Posterior cingulate gyrus (tissue), 11 donors: Measurements from ENCODE around the gene SHROOM4.

ENCODE experiments used
- DNase-seq, 10 donors: peaks; one replicate each; pipeline versions ENCODE4 v3.0.0 to v3.0.0-alpha.2; 2020 to 2021; ENCODE audit warnings: mixed read lengths in 3 of 10
- intact Hi-C: fragments of 100-400 bp; cut with DNase I; formaldehyde crosslinking; loops from one replicate; pipeline ENCODE4 v1.15.1; 2023

SHROOM4 gene

GRCh38 chrX:50780144-50780543 lies 33.9 kb downstream of the SHROOM4 start:
- DNase-seq: no peak
- intact Hi-C loops: no loop called here

- intact Hi-C loops: no loop called here
Observed at GRCh38 chrX:50779694-50780093, 34.3 kb downstream of the SHROOM4 start.

GRCh38 chrX:50778272-50778671 lies 35.7 kb downstream of the SHROOM4 start:
- DNase-seq: no peak
- intact Hi-C loops: no loop called here

More at GRCh38 chrX:50779694-50780093, 34.3 kb downstream of the SHROOM4 start:
- no peak for DNase-seq

- no peak for DNase-seq
- intact Hi-C loops: no loop called here
Observed at GRCh38 chrX:50776248-50776647, 37.7 kb downstream of the SHROOM4 start.

GRCh38 chrX:50771382-50771781 lies 42.6 kb downstream of the SHROOM4 start:
- no peak for DNase-seq
- intact Hi-C loops: no loop called here

- intact Hi-C loops: no loop called here
- no peak for DNase-seq
Observed at GRCh38 chrX:50770702-50771101, 43.3 kb downstream of the SHROOM4 start.

- peak in 8 of 10 donors; percentile 11 to 84 (median 35) for DNase-seq
- intact Hi-C loops: loop anchor here (10.0 kb wide), 1 partner anchor 45 kb away; the partner anchor contains the start of gene SHROOM4
Observed at GRCh38 chrX:50769389-50770063, 44.5 kb downstream of the SHROOM4 start.

DNA sequence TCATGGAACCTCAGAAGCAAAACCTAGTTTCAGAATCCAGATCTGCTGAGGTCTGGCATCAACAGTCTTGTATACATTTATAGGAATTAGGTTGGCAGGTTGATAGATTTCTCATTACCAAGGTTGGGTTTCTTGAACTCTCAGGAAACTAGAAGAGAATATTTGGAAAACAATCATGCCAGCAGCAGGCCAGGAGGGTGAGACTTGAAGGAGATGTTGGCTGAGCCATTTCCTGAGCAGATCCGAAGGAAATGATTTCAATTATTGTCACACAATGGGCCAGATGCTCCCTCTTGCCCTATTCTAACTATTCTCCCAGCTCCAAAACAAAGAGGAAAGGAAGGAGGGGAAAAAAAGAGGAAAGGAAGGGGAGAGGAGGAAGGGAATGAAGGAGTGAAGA lies 45.2 kb downstream of the SHROOM4 start:
- no peak for DNase-seq
- intact Hi-C loops: loop anchor here (10.0 kb wide), 1 partner anchor 46 kb away; the partner anchor contains the start of gene SHROOM4

GRCh38 chrX:50765986-50766385 lies 48.0 kb downstream of the SHROOM4 start:
- intact Hi-C loops: loop anchor here (10.0 kb wide), 1 partner anchor 49 kb away; the partner anchor contains the start of gene SHROOM4

GRCh38 chrX:50762578-50762977 lies 51.4 kb downstream of the SHROOM4 start:
- intact Hi-C loops: loop anchor here (10.0 kb wide), 1 partner anchor 52 kb away; the partner anchor contains the start of gene SHROOM4
- DNase-seq: no peak

More at GRCh38 chrX:50765986-50766385, 48.0 kb downstream of the SHROOM4 start:
- DNase-seq: no peak

GRCh38 chrX:50756276-50756675 lies 57.7 kb downstream of the SHROOM4 start:
- intact Hi-C loops: no loop called here

GRCh38 chrX:50751091-50751490 lies 62.9 kb downstream of the SHROOM4 start:
- intact Hi-C loops: no loop called here
- no peak for DNase-seq

More at GRCh38 chrX:50756276-50756675, 57.7 kb downstream of the SHROOM4 start:
- no peak for DNase-seq

DNA sequence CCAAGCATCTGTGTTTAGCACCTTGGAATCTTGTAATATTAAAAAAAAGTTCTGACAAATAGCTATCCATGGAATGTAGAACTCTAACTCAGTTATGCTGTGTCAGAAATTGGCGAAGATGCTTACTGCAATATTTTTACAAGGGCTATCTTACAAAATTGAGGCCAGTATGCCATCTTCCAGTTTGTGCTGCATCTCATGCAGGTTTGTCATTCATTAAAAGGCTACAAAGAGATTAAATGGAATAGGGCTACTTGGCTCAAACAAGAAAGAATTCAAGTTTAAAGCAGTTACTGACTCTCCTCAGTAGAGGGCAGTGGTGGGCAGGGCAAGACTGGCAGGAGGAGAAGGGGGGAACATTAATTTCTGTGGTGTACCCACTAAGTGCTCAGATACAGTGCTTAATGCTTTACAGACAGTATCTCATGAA lies 66.5 kb downstream of the SHROOM4 start:
- intact Hi-C loops: no loop called here
- DNase-seq: peak in 2 of 10 donors; percentile 21 to 32

- intact Hi-C loops: no loop called here
- DNase-seq: no peak
Observed at GRCh38 chrX:50736656-50737055, 77.3 kb downstream of the SHROOM4 start.

DNA sequence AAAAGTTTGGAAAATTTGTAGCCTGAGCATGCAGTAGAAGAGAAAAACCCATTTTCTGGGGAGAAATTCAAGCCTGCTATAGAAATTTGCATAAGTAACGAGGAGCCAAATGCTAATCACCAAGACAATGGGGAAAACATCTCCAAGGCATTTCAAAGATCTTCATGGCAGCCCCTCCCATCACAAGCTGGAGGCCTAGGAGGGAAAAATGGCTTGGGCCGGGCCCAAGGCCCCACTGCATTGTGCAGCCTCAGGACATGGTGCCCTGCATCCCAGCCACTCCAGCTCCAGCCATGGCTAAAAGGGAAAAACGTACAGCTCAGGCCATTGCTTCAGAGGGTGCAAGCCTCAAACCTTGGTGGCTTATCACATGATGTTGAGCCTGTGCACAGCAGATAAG lies 87.7 kb downstream of the SHROOM4 start:
- no peak for DNase-seq
- intact Hi-C loops: no loop called here

DNA sequence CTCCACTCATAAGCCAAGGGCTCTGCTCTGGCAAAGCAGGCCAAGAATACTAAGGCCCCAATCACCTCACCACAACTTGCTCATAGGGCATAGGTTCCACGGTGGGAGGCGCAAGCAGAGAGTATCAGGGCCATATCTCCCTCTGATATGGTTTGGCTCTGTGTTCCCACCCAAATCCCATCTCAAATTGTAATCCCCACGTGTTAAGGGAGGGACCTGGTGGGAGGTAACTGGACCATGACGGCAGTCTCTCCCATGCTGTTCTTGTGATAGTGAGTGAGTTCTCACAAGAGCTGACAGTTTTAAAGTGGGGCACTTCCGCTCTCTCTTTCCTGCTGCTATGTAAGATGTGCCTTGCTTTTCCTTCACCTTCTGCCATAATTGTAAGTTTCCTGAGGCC lies 88.7 kb downstream of the SHROOM4 start:
- intact Hi-C loops: no loop called here
- DNase-seq: no peak

GRCh38 chrX:50723006-50723405 lies 91.0 kb downstream of the SHROOM4 start:
- DNase-seq: no peak
- intact Hi-C loops: no loop called here

GRCh38 chrX:50721764-50722521 lies 92.1 kb downstream of the SHROOM4 start:
- no peak for DNase-seq
- intact Hi-C loops: no loop called here

DNA sequence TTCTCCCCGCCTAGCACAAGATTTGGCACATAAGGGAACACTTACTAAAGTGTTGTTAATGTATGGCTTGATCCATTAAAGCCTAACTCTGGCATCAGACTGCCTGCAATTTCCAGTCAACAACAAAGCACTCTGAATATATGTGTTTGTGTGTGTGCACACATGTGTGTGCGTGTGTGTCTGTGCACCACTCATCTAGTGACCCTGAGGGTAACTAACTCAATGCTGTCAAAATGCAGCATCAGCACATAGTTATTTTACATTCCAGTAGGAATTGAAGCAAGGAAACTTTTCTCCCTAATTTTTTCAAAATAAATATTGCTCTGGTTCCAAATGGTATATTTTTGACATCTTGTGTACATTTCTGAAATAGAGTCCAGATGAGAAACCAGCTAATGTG lies 94.4 kb downstream of the SHROOM4 start:
- no peak for DNase-seq

DNA sequence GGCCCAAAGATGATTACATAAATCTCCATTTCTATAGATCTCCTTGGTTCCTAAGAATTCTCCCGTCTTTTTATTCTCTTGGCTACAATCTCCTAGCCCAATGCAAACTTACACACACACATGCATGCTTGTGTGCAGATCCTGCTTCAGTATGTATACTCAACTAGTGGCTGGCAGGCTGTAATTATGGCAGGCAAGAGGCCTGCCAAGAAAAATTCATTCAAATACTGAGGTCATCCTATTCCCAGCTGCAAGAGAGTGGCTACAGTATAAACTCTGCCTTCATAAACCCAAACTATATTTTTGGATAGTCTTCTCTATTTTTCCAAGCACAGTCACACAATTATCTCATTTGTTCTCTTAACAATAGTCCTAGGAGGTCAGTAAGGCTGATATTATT lies 95.2 kb downstream of the SHROOM4 start:
- no peak for DNase-seq
- intact Hi-C loops: no loop called here

More for the DNA sequence above, 94.4 kb downstream of the SHROOM4 start:
- intact Hi-C loops: no loop called here

- intact Hi-C loops: no loop called here
Observed at GRCh38 chrX:50716706-50717105, 97.3 kb downstream of the SHROOM4 start.

GRCh38 chrX:50712777-50713176 lies 101.2 kb downstream of the SHROOM4 start:
- DNase-seq: no peak
- intact Hi-C loops: no loop called here

More at GRCh38 chrX:50716706-50717105, 97.3 kb downstream of the SHROOM4 start:
- no peak for DNase-seq
